ENCODE measurements around the gene TMPRSS11D.

DNA sequence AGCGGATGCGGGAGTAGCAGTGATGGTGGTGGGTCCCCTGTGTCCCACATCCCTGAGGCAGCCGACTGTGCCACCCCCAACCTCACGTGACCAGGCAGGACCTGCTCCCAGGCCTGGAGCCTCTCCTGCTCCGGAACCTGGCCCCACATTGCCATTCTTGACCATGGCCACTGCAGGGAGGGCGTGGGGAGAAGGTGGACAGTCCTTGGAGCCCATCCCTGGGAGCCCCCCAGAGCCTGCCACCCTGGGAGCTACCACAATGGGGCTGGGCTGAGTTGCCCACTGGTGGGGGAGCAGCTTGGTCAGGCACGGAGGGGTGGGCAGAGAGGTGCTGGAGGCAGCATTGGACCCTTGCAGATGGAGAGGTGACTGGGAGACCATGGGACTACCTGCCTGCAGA lies 42.7 kb upstream of the TMPRSS11D start:
- TF ChIP-seq REST (IDR thresholded peaks at IDR 0.05; ENCODE audit: insufficient read depth in 1 of 2, low read depth in 2 of 2, low read length in 2 of 2) (no peak), SIN3A (IDR thresholded peaks at IDR 0.05; ENCODE audit: borderline replicate concordance, insufficient read depth, low read length) (no peak), POLR2AphosphoS5 (IDR thresholded peaks at IDR 0.05; ENCODE audit: low read depth, low read length) (no peak), TAF1 (IDR thresholded peaks at IDR 0.05; ENCODE audit: borderline replicate concordance, insufficient read depth, low read length) (no peak), FOXP2 (optimal IDR thresholded peaks at IDR 0.05; ENCODE audit: borderline replicate concordance, extremely low read depth, extremely low read length, insufficient read depth) (no peak)

Measured in PFSK-1 (cell line).